Activated CD8-positive, alpha-beta T cell treated with anti-CD3 and anti-CD28 coated beads for 36 hours (primary cell): ENCODE data around the gene AMDHD2. TPM values are rescaled to one million over a fixed set of nuclear protein-coding genes. Genes with fewer than 3 reads are reported as not detected.
A peak's percentile ranks its signal among the peaks of the same experiment; 100 is the strongest.

Source experiments
- ATAC-seq: fragments of 200-7000 bp; cut with Tn5 transposase; one replicate; pipeline ENCODE4 v1.10.0; 2021; ENCODE audit warnings: mild to moderate bottlenecking, moderate library complexity
- CTCF ChIA-PET: fragments of 350-600 bp; sonication (Branson Sonifier 250); formaldehyde crosslinking; loops from one replicate; lab custom pipeline; 2021; ENCODE audit warnings: antibody characterized with exemption; lab: Charles Lee
- POLR2A ChIA-PET: fragments of 350-600 bp; sonication (Branson Sonifier 250); formaldehyde crosslinking; loops from one replicate; lab custom pipeline; 2021; ENCODE audit warnings: antibody characterized with exemption; lab: Charles Lee
- DNase-seq: peaks from one replicate; pipeline ENCODE4 v3.0.0-alpha.2; 2020
- H3K27ac Mint-ChIP-seq: one replicate; pipeline ENCODE4 v1.8.0; 2021; ENCODE audit warnings: mild to moderate bottlenecking, mixed read lengths
- H3K27me3 Mint-ChIP-seq: one replicate; pipeline ENCODE4 v1.8.0; 2021; ENCODE audit warnings: mixed read lengths
- H3K36me3 Mint-ChIP-seq: one replicate; pipeline ENCODE4 v1.8.0; 2021; ENCODE audit warnings: low read depth, mixed read lengths
- H3K4me1 Mint-ChIP-seq: one replicate; pipeline ENCODE4 v1.8.0; 2021; ENCODE audit warnings: low read depth, mixed read lengths
- H3K4me3 Mint-ChIP-seq: one replicate; pipeline ENCODE4 v1.8.0; 2021; ENCODE audit warnings: mild to moderate bottlenecking, moderate library complexity, mixed read lengths
- H3K9me3 Mint-ChIP-seq: one replicate; pipeline ENCODE4 v1.8.0; 2021; ENCODE audit warnings: mixed read lengths
- CTCF ChIP-seq: fragments of 200-600 bp; IDR thresholded peaks from one replicate; pipeline ENCODE4 v1.8.0; 2022; ENCODE audit warnings: antibody characterized with exemption, mild to moderate bottlenecking
- intact Hi-C: fragments of 100-400 bp; cut with micrococcal nuclease; formaldehyde crosslinking; loops from one replicate; pipeline ENCODE4 v1.10.0; 2022
- total RNA-seq, 2 experiments: library from RNA; stranded (reverse); gene quantifications; one replicate each; pipeline ENCODE4 v1.2.3, GENCODE V29; 2021

The AMDHD2 gene
- total RNA-seq, 2 experiments from 2014 or later, result 28.2 to 29.0 TPM

GRCh38 chr16:2485811-2486507 is 34.2 kb upstream of the AMDHD2 start:
- ChIA-PET POLR2A (interaction anchor here (0.8 to 1.0 kb wide), 3 partner anchors 17 to 39 kb away, joined by 3 to 4 read pairs (median 3); no protein-coding TSS in a partner anchor), CTCF (interaction anchor here (1.1 to 1.7 kb wide), 4 partner anchors 15 to 292 kb away, joined by 3 to 8 read pairs (median 4); no protein-coding TSS in a partner anchor)
- Mint-ChIP-seq H3K4me3 (no peak overlapping the region), H3K9me3 (no peaks in the 10 kb centered on the region), H3K4me1 (peaks cover 21% of the 10 kb centered on the region), H3K27me3 (no peaks in the 10 kb centered on the region), H3K27ac (no peak overlapping the region), H3K36me3 (no peaks in the 10 kb centered on the region)
- no peak for TF ChIP-seq CTCF
- intact Hi-C loops, result no loop called here
- ATAC-seq (no peak), DNase-seq (no peak)

- no peaks in the 10 kb centered on the region for H3K9me3 Mint-ChIP-seq
- no peaks in the 10 kb centered on the region for H3K27me3 Mint-ChIP-seq
- DNase-seq (peak; percentile 91), ATAC-seq (peak; percentile 96)
- CTCF ChIA-PET, result interaction anchor here (1.1 to 2.1 kb wide), 7 partner anchors 12 to 293 kb away, joined by 3 to 10 read pairs (median 5); partner anchors contain the start of gene TBC1D24
- H3K27ac Mint-ChIP-seq, result peak overlapping the region; percentile 48
- POLR2A ChIA-PET, result no interaction called here
- intact Hi-C loops, result no loop called here
- H3K4me3 Mint-ChIP-seq, result peak overlapping the region; percentile 26
- H3K4me1 Mint-ChIP-seq, result peaks cover 21% of the 10 kb centered on the region
- no peaks in the 10 kb centered on the region for H3K36me3 Mint-ChIP-seq
- peak; percentile 53 for TF ChIP-seq CTCF
Measured at GRCh38 chr16:2486645-2487516, 33.3 kb upstream of the AMDHD2 start.

- no peak for DNase-seq
- no peaks in the 10 kb centered on the region for H3K27me3 Mint-ChIP-seq
- ChIA-PET CTCF (interaction anchor here (1.2 to 2.1 kb wide), 4 partner anchors 13 to 58 kb away, joined by 3 to 10 read pairs (median 4); partner anchors contain the start of gene TBC1D24), POLR2A (interaction anchor here (1.1 kb wide), 1 partner anchor 9 kb away, joined by 3 read pairs; no protein-coding TSS in a partner anchor)
- no peak for ATAC-seq
- peaks cover 21% of the 10 kb centered on the region for H3K4me1 Mint-ChIP-seq
- H3K27ac Mint-ChIP-seq, result peak overlapping the region; percentile 48
- no peaks in the 10 kb centered on the region for H3K36me3 Mint-ChIP-seq
- intact Hi-C loops, result no loop called here
- no peak for TF ChIP-seq CTCF
- H3K9me3 Mint-ChIP-seq, result no peaks in the 10 kb centered on the region
- peak overlapping the region; percentile 26 for H3K4me3 Mint-ChIP-seq
Measured at GRCh38 chr16:2487517-2487842, 32.7 kb upstream of the AMDHD2 start.

GRCh38 chr16:2487903-2488531 is 32.2 kb upstream of the AMDHD2 start:
- ChIA-PET CTCF (interaction anchor here (1.2 to 2.1 kb wide), 3 partner anchors 13 to 58 kb away, joined by 4 to 10 read pairs (median 5); partner anchors contain the start of gene TBC1D24), POLR2A (interaction anchor here (1.0 to 1.6 kb wide), 3 partner anchors 10 to 99 kb away, joined by 3 to 6 read pairs (median 3); partner anchors contain the start of gene TBC1D24)
- no peak overlapping the region for H3K27ac Mint-ChIP-seq

More at GRCh38 chr16:2487903-2488531, 32.2 kb upstream of the AMDHD2 start:
- Mint-ChIP-seq H3K4me1 (peaks cover 21% of the 10 kb centered on the region), H3K4me3 (no peak overlapping the region), H3K36me3 (no peaks in the 10 kb centered on the region), H3K27me3 (no peaks in the 10 kb centered on the region), H3K9me3 (no peaks in the 10 kb centered on the region)
- intact Hi-C loops, result no loop called here
- no peak for TF ChIP-seq CTCF
- ATAC-seq, result no peak
- no peak for DNase-seq
